GM12878 (cell line): ENCODE results near the gene OTOA. TPM values are rescaled to one million over a fixed set of nuclear protein-coding genes. Genes with fewer than 3 reads are reported as not detected.

Experiments used
- ASH2L ChIP-seq: fragments of 300-600, 200-600 bp; sonication (generic); IDR thresholded peaks from 2 replicates; pipeline ENCODE4 v1.6.1; 2017; ENCODE audit warnings: low read depth, mild to moderate bottlenecking, borderline replicate concordance
- BRCA1 ChIP-seq: IDR thresholded peaks from 2 replicates; pipeline ENCODE4 v1.6.1; 2011; ENCODE audit warnings: low read depth, low read length, improper control_type of control experiment
- CEBPB ChIP-seq, 2 experiments: fragments of 150-350 bp in 1 of 2; IDR thresholded peaks; 2 replicates each; pipeline ENCODE4 v1.6.1; 2012 to 2014; ENCODE audit warnings: low read depth in 2 of 2, low read length in 2 of 2, borderline replicate concordance in 1 of 2, inconsistent platforms in 1 of 2
- CREM ChIP-seq: IDR thresholded peaks from 2 replicates; pipeline ENCODE4 v1.6.1; 2014; ENCODE audit warnings: antibody characterized with exemption, low read depth
- E2F8 ChIP-seq: fragments of 450-650 bp; IDR thresholded peaks from 2 replicates; pipeline ENCODE4 v1.6.1; 2018; ENCODE audit warnings: mild to moderate bottlenecking, low read depth, moderate library complexity; ENCODE audit not compliant: partially characterized antibody
- ELK1 ChIP-seq: IDR thresholded peaks from 2 replicates; pipeline ENCODE4 v1.6.1; 2012; ENCODE audit warnings: low read depth, low read length, improper control_type of control experiment
- ETV6 ChIP-seq, 2 experiments: fragments of 450-650 bp in 1 of 2; IDR thresholded peaks in 1 of 2; conservative IDR thresholded peaks in 1 of 2; 2 replicates each; pipeline ENCODE4 v1.6.1; 2014; ENCODE audit warnings: antibody characterized with exemption in 1 of 2, borderline replicate concordance in 1 of 2, low read depth in 1 of 2, mild to moderate bottlenecking in 1 of 2, moderate library complexity in 1 of 2
- GATAD2B ChIP-seq: fragments of 450-650 bp; conservative IDR thresholded peaks from 2 replicates; pipeline ENCODE4 v1.6.1; 2017; ENCODE audit warnings: low read depth, mild to moderate bottlenecking, moderate library complexity
- IRF4 ChIP-seq: IDR thresholded peaks from 2 replicates; pipeline ENCODE4 v1.6.1; 2011; ENCODE audit warnings: low read depth, low read length
- KLF5 ChIP-seq: fragments of 450-650 bp; IDR thresholded peaks from 2 replicates; pipeline ENCODE4 v1.6.1; 2014; ENCODE audit warnings: mild to moderate bottlenecking; ENCODE audit not compliant: partially characterized antibody
- LARP7 ChIP-seq: fragments of 450-650 bp; IDR thresholded peaks from 2 replicates; pipeline ENCODE4 v1.6.1; 2017; ENCODE audit warnings: mild to moderate bottlenecking
- MEF2B ChIP-seq: fragments of 450-650 bp; IDR thresholded peaks from 2 replicates; pipeline ENCODE4 v1.6.1; 2018; ENCODE audit warnings: mild to moderate bottlenecking, moderate library complexity; ENCODE audit not compliant: partially characterized antibody, poor library complexity, severe bottlenecking
- NFIC ChIP-seq: IDR thresholded peaks from 2 replicates; pipeline ENCODE4 v1.6.1; 2012; ENCODE audit warnings: low read depth, mild to moderate bottlenecking, inconsistent platforms, low read length, moderate library complexity
- NR2C2 ChIP-seq: IDR thresholded peaks from 2 replicates; pipeline ENCODE4 v1.6.1; 2011; ENCODE audit warnings: borderline replicate concordance, low read depth; ENCODE audit not compliant: control insufficient read depth, insufficient read length
- NRF1 ChIP-seq: conservative IDR thresholded peaks from 2 replicates; pipeline ENCODE4 v1.6.1; 2011; ENCODE audit warnings: mild to moderate bottlenecking, low read depth, low read length, improper control_type of control experiment
- RBBP5 ChIP-seq: fragments of 200-600 bp; sonication (generic); conservative IDR thresholded peaks from 2 replicates; pipeline ENCODE4 v1.6.1; 2016
- REST ChIP-seq: IDR thresholded peaks from 2 replicates; pipeline ENCODE4 v1.6.1; 2012; ENCODE audit warnings: mild to moderate bottlenecking, low read depth, low read length
- SUZ12 ChIP-seq: fragments of 200-600 bp; sonication (generic); IDR thresholded peaks from one replicate; pipeline ENCODE4 v1.6.1; 2018; ENCODE audit warnings: antibody characterized with exemption, mild to moderate bottlenecking; ENCODE audit not compliant: unreplicated experiment
- TCF7 ChIP-seq: IDR thresholded peaks from 2 replicates; pipeline ENCODE4 v1.6.1; 2014; ENCODE audit warnings: antibody characterized with exemption, borderline replicate concordance
- USF1 ChIP-seq: IDR thresholded peaks from 2 replicates; pipeline ENCODE4 v1.6.1; 2011; ENCODE audit warnings: borderline replicate concordance, low read depth, mild to moderate bottlenecking, moderate library complexity, mixed read lengths, low read length; ENCODE audit not compliant: insufficient read depth; ENCODE audit errors: extremely low read length
- ZZZ3 ChIP-seq: IDR thresholded peaks from 2 replicates; pipeline ENCODE4 v1.6.1; 2011; ENCODE audit warnings: low read depth; ENCODE audit not compliant: control insufficient read depth, insufficient read length
- polyA plus RNA-seq, 11 experiments: library from polyadenylated mRNA; depleted of rRNA in 4 of 11; unstranded in 6 of 11; stranded (reverse) in 5 of 11; fragments of >200 nt; fragmentation: Nextera tagmentation in 4 of 11; fragmentation: Illumina TruSeq in 1 of 11; extraction: Ambion mirVana in 4 of 11; extraction: Trizol in 1 of 11; gene quantifications; 1 replicate in 1 of 11; 2 replicates in 10 of 11; pipeline versions ENCODE4 v1.2.1 to v1.2.3, GENCODE V29; 2011 to 2016; ENCODE audit warnings: inconsistent platforms in 2 of 11, missing spikeins in 2 of 11, low read depth in 1 of 11
- total RNA-seq, 4 experiments: library from RNA; depleted of rRNA in 3 of 4; stranded (reverse); fragments of >200 nt in 3 of 4; fragmentation: Illumina TruSeq in 1 of 4; extraction: Trizol in 1 of 4; gene quantifications; 2 replicates each; pipeline versions ENCODE4 v1.2.1 to v1.2.3, GENCODE V29; 2013 to 2021

The OTOA gene
- total and polyA plus RNA-seq, 10 of the 15 experiments (the other 5 are each of a cell fraction or from before 2014, with no cell fraction given) = 0.33 to 1.5 (median 0.61) TPM

GRCh38 chr16:21646721-21647561 lies 16.8 kb upstream of the OTOA start (continued):
- TF ChIP-seq GATAD2B (peak; percentile 71), CEBPB (IDR thresholded peaks at IDR 0.05; ENCODE audit: borderline replicate concordance in 1 of 2, low read depth in 2 of 2, low read length in 2 of 2) (no peak), ELK1 (no peak), CREM (peak; percentile 82), MEF2B (peak; percentile 69), IRF4 (0 out of 2 replicates have a peak, but pooled peaks have one; percentile 22), NFIC (peak; percentile 88), TCF7 (no peak), NRF1 (no peak), E2F8 (no peak), ZZZ3 (no peak), LARP7 (no peak), RBBP5 (no peak), ETV6 (conservative IDR thresholded peaks at IDR 0.05 in 1 of 2, IDR thresholded peaks at IDR 0.05 in 1 of 2; ENCODE audit: borderline replicate concordance in 1 of 2, low read depth in 1 of 2) (peak in 1 of 2 experiments; percentile 76; a peak in 1 of 4 replicates), ASH2L (no peak), BRCA1 (no peak), NR2C2 (no peak), REST (no peak), USF1 (no peak), KLF5 (no peak), SUZ12 (no peak)
